Kidney (tissue), 14 donors: ENCODE results near the gene USP9X. TPM values are rescaled to one million over a fixed set of nuclear protein-coding genes. Genes with fewer than 3 reads are reported as not detected.
"Not testable (repeated sequence)": the region's sequence is repeated elsewhere in the genome, so short reads cannot be mapped to it uniquely, and the experiment has no call there.

Source experiments
- DNase-seq, 5 donors: peaks; one replicate each; pipeline ENCODE4 v3.0.0-alpha.2; 2013 to 2020
- FAIRE-seq: peaks from 2 replicates; lab custom pipeline; 2012; peaks lifted over from hg19 to GRCh38; lab: Jason Lieb, UNC
- H3K27ac ChIP-seq, 2 donors: one replicate each; pipeline ENCODE4 v1.7.0; 2013; ENCODE audit warnings: low read depth in 2 of 2, low read length in 2 of 2, inconsistent platforms in 1 of 2
- H3K27me3 ChIP-seq: one replicate; pipeline ENCODE4 v1.7.1; 2013; ENCODE audit warnings: low read length, inconsistent platforms; ENCODE audit not compliant: control insufficient read depth, insufficient read depth
- H3K36me3 ChIP-seq, 3 donors: one replicate each; pipeline versions ENCODE4 v1.7.0 to v1.7.1; 2013; ENCODE audit warnings: low read length in 3 of 3, control low read depth in 1 of 3, inconsistent platforms in 1 of 3; ENCODE audit not compliant: insufficient read depth in 3 of 3, control insufficient read depth in 2 of 3
- H3K4me1 ChIP-seq, 3 donors: one replicate each; pipeline versions ENCODE4 v1.7.0 to v1.7.1; 2013; ENCODE audit warnings: low read length in 3 of 3, inconsistent platforms in 1 of 3, low read depth in 1 of 3; ENCODE audit not compliant: control insufficient read depth in 2 of 3, insufficient read depth in 2 of 3
- H3K4me3 ChIP-seq, 3 donors: one replicate each; pipeline versions ENCODE4 v1.7.0 to v1.8.1; 2013; ENCODE audit warnings: low read length in 3 of 3, control low read depth in 1 of 3, inconsistent platforms in 1 of 3
- H3K9ac ChIP-seq, 3 donors: one replicate each; pipeline versions ENCODE4 v1.7.0 to v1.7.1; 2013; ENCODE audit warnings: low read length in 3 of 3, control low read depth in 1 of 3, inconsistent platforms in 1 of 3
- H3K9me3 ChIP-seq, 3 donors: one replicate each; pipeline versions ENCODE4 v1.7.0 to v1.7.1; 2013; ENCODE audit warnings: low read length in 3 of 3, control low read depth in 1 of 3, inconsistent platforms in 1 of 3; ENCODE audit not compliant: control insufficient read depth in 2 of 3, insufficient read depth in 1 of 3
- intact Hi-C: fragments of 100-400 bp; cut with DNase I; formaldehyde crosslinking; loops from one replicate; pipeline ENCODE4 v1.11.1; 2022
- polyA plus RNA-seq: library from polyadenylated mRNA; stranded (reverse); fragments of 350-450 nt; fragmentation: Illumina TruSeq; extraction: RNeasy Lipid Tissue Mini Kit (QIAGEN cat#74804); gene quantifications from one replicate; pipeline ENCODE4 v1.2.3, GENCODE V29; 2014; ENCODE audit warnings: low read depth, low replicate concordance; ENCODE audit not compliant: insufficient read depth
- total RNA-seq: library from RNA; stranded (reverse); fragmentation: NEBNext Ultra II Directional; extraction: Animal tissue kit (Norgen Biotek cat#: 25700); gene quantifications from one replicate; pipeline ENCODE4 v1.2.1, GENCODE V29; 2021
- TF ChIP-seq, protein P1 (sequence below): IDR thresholded peaks from 3 replicates; pipeline ENCODE4 v1.5.1; 2012; ENCODE audit warnings: mild to moderate bottlenecking, moderate library complexity, borderline replicate concordance; ENCODE audit not compliant: insufficient read depth; ENCODE audit errors: extremely low read depth
- donor health status: control.
- donor health status: control.
- donor health status: control.
- donor health status: control.
- donor health status: control.
- donor health status: DM: yes; HTN: yes; CAD: no.
- donor health status: Normal renal cell carcinoma (clear cell type).

Gene USP9X
- total and polyA plus RNA-seq, 2 donors from 2014 or later, result 12.0 to 86.8 TPM

- FAIRE-seq (no peak), DNase-seq (no peak)
- peaks cover 2% of the 10 kb centered on the region for H3K27me3 ChIP-seq
- peaks cover 0 to 25% (median 4%) of the 10 kb centered on the region in 3 donors for H3K36me3 ChIP-seq
- H3K4me1 ChIP-seq, result no peaks in the 10 kb centered on the region
- no peak overlapping the region for H3K9ac ChIP-seq
- TF ChIP-seq, protein P1, sequence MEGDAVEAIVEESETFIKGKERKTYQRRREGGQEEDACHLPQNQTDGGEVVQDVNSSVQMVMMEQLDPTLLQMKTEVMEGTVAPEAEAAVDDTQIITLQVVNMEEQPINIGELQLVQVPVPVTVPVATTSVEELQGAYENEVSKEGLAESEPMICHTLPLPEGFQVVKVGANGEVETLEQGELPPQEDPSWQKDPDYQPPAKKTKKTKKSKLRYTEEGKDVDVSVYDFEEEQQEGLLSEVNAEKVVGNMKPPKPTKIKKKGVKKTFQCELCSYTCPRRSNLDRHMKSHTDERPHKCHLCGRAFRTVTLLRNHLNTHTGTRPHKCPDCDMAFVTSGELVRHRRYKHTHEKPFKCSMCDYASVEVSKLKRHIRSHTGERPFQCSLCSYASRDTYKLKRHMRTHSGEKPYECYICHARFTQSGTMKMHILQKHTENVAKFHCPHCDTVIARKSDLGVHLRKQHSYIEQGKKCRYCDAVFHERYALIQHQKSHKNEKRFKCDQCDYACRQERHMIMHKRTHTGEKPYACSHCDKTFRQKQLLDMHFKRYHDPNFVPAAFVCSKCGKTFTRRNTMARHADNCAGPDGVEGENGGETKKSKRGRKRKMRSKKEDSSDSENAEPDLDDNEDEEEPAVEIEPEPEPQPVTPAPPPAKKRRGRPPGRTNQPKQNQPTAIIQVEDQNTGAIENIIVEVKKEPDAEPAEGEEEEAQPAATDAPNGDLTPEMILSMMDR, result no peak
- no peaks in the 10 kb centered on the region for H3K9me3 ChIP-seq
- intact Hi-C loops, result no loop called here
- H3K27ac ChIP-seq, result no peak overlapping the region
- H3K4me3 ChIP-seq, result no peak overlapping the region
Measured at GRCh38 chrX:41184312-41184711, 99.1 kb downstream of the USP9X start.

DNA sequence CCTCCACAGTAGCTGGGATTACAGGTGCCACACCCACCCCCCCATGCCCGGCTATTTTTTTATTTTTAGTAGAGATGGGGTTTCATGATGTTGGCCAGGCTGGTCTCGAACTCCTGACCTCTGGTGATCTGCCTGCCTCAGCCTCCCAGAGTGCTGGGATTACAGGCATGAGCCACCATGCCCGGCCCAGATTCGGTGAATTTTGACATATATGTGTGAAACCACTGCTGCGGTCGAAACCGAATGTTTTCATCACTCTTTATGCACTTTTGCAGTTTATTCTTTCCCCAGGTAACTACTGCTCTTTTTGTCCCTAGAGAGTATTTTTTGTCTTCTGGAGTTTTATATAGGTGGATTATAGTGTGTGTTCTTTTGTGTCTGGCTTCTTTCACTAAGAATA lies 101.7 kb downstream of the USP9X start:
- H3K27me3 ChIP-seq, intact Hi-C loops, H3K27ac ChIP-seq, DNase-seq, H3K9me3 ChIP-seq, H3K4me3 ChIP-seq, H3K9ac ChIP-seq, FAIRE-seq, H3K4me1 ChIP-seq: not testable (repeated sequence)
- H3K36me3 ChIP-seq, result peaks cover 0 to 40% (median 8%) of the 10 kb centered on the region in 3 donors

DNA sequence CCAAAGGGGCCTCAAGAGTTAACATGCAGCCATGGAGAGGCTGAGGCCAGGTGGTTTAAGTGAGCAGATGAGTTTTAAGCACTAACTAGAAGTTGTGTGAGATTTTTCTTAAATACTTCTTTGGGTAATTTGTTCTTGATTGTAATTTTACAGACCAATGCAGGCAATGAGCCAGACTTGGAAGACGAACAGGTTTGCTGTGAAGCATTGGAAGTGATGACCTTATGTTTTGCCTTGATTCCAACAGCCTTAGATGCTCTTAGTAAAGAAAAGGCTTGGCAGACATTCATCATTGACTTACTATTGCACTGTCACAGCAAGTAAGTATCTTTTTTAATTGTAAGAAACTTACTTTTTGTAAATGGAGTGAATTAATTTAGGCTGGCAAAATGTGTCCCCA lies 103.9 kb downstream of the USP9X start:
- TF ChIP-seq, protein P1, result no peak
- intact Hi-C loops, result no loop called here
- H3K27ac ChIP-seq, result no peak overlapping the region
- H3K9ac ChIP-seq, result no peak overlapping the region
- H3K4me1 ChIP-seq, result no peaks in the 10 kb centered on the region
- H3K27me3 ChIP-seq, result peaks cover 4% of the 10 kb centered on the region
- no peak for DNase-seq
- peaks cover 0 to 40% (median 6%) of the 10 kb centered on the region in 3 donors for H3K36me3 ChIP-seq
- no peak for FAIRE-seq
- H3K4me3 ChIP-seq, result no peak overlapping the region
- H3K9me3 ChIP-seq, result no peaks in the 10 kb centered on the region

GRCh38 chrX:41192880-41193279 lies 107.6 kb downstream of the USP9X start:
- Histone ChIP-seq H3K9me3 (no peaks in the 10 kb centered on the region), H3K27me3 (peaks cover 2% of the 10 kb centered on the region), H3K36me3 (peaks cover 0 to 28% (median 6%) of the 10 kb centered on the region in 3 donors), H3K9ac (no peak overlapping the region), H3K4me1 (no peaks in the 10 kb centered on the region), H3K27ac (no peak overlapping the region), H3K4me3 (no peak overlapping the region)
- TF ChIP-seq, protein P1, result no peak
- FAIRE-seq, result no peak
- intact Hi-C loops, result no loop called here
- DNase-seq, result no peak
